NT2/D1 (cell line): ENCODE results near the gene C18orf54.
"Not testable (repeated sequence)": the region's sequence is repeated elsewhere in the genome, so short reads cannot be mapped to it uniquely, and the experiment has no call there.

Experiments
- DNase-seq: peaks from one replicate; pipeline ENCODE4 v3.0.0-alpha.2; 2011; ENCODE audit warnings: low read depth, low spot score
- H3K27me3 ChIP-seq: 2 replicates; pipeline ENCODE4 v1.6.0; 2011; ENCODE audit warnings: mild to moderate bottlenecking; ENCODE audit not compliant: insufficient read length, insufficient read depth
- H3K36me3 ChIP-seq: 2 replicates; pipeline ENCODE4 v1.6.1; 2011; ENCODE audit warnings: mild to moderate bottlenecking, low read length, mixed read lengths; ENCODE audit not compliant: insufficient read depth, insufficient read length
- H3K4me1 ChIP-seq: 2 replicates; pipeline ENCODE4 v1.5.1; 2011; ENCODE audit not compliant: insufficient read depth, insufficient read length
- H3K4me3 ChIP-seq: 2 replicates; pipeline ENCODE4 v1.5.1; 2011; ENCODE audit warnings: low read depth; ENCODE audit not compliant: insufficient read length
- H3K9ac ChIP-seq: 2 replicates; pipeline ENCODE4 v1.6.0; 2011; ENCODE audit warnings: low read depth; ENCODE audit not compliant: insufficient read length
- H3K9me3 ChIP-seq: 2 replicates; pipeline ENCODE4 v1.5.1; 2011; ENCODE audit warnings: mild to moderate bottlenecking, low read length; ENCODE audit not compliant: insufficient read depth
- SUZ12 ChIP-seq: IDR thresholded peaks from 2 replicates; pipeline ENCODE4 v1.6.1; 2011; ENCODE audit not compliant: insufficient read length, insufficient read depth; ENCODE audit errors: extremely low read depth
- YY1 ChIP-seq: IDR thresholded peaks from 2 replicates; pipeline ENCODE4 v1.6.1; 2011; ENCODE audit not compliant: insufficient read length, insufficient read depth
- ZNF274 ChIP-seq: IDR thresholded peaks from 2 replicates; pipeline ENCODE4 v1.6.1; 2011; ENCODE audit warnings: mild to moderate bottlenecking, low read depth, low read length

Gene C18orf54

GRCh38 chr18:54360406-54360805 lies 2.7 kb downstream of the C18orf54 start:
- Histone ChIP-seq H3K4me3 (no peak overlapping the region), H3K4me1 (no peaks in the 10 kb centered on the region), H3K9me3 (no peaks in the 10 kb centered on the region), H3K9ac (no peak overlapping the region), H3K36me3 (peaks cover 26% of the 10 kb centered on the region), H3K27me3 (no peaks in the 10 kb centered on the region)
- no peak for DNase-seq
- no peak for TF ChIP-seq ZNF274

- no peaks in the 10 kb centered on the region for H3K27me3 ChIP-seq
- H3K4me1 ChIP-seq, result no peaks in the 10 kb centered on the region
- H3K9me3 ChIP-seq, result no peaks in the 10 kb centered on the region
- H3K9ac ChIP-seq, result no peak overlapping the region
- no peak for DNase-seq
- no peak overlapping the region for H3K4me3 ChIP-seq
- peaks cover 30% of the 10 kb centered on the region for H3K36me3 ChIP-seq
- TF ChIP-seq SUZ12, result no peak
- no peak for TF ChIP-seq ZNF274
- no peak for TF ChIP-seq YY1
Measured at GRCh38 chr18:54378057-54378456, 20.4 kb downstream of the C18orf54 start.

GRCh38 chr18:54381640-54382039 lies 23.9 kb downstream of the C18orf54 start:
- TF ChIP-seq ZNF274 (no peak), SUZ12 (no peak), YY1 (no peak)
- H3K4me3 ChIP-seq, result no peak overlapping the region
- DNase-seq, result no peak
- H3K4me1 ChIP-seq, result no peaks in the 10 kb centered on the region
- no peaks in the 10 kb centered on the region for H3K9me3 ChIP-seq
- no peaks in the 10 kb centered on the region for H3K27me3 ChIP-seq
- no peak overlapping the region for H3K9ac ChIP-seq
- peaks cover 12% of the 10 kb centered on the region for H3K36me3 ChIP-seq

GRCh38 chr18:54382076-54382475 lies 24.4 kb downstream of the C18orf54 start:
- H3K4me1 ChIP-seq, result no peaks in the 10 kb centered on the region

GRCh38 chr18:54382733-54383252 lies 25.1 kb downstream of the C18orf54 start:
- Histone ChIP-seq H3K4me3 (no peak overlapping the region), H3K9me3 (no peaks in the 10 kb centered on the region), H3K36me3 (peaks cover 12% of the 10 kb centered on the region), H3K27me3 (no peaks in the 10 kb centered on the region), H3K4me1 (no peaks in the 10 kb centered on the region), H3K9ac (no peak overlapping the region)
- peak; percentile 1 for DNase-seq
- TF ChIP-seq YY1, result no peak
- TF ChIP-seq ZNF274, result no peak
- TF ChIP-seq SUZ12, result no peak

More at GRCh38 chr18:54382076-54382475, 24.4 kb downstream of the C18orf54 start:
- Histone ChIP-seq H3K36me3 (peaks cover 12% of the 10 kb centered on the region), H3K27me3 (no peaks in the 10 kb centered on the region), H3K9me3 (no peaks in the 10 kb centered on the region), H3K9ac (no peak overlapping the region), H3K4me3 (no peak overlapping the region)
- TF ChIP-seq ZNF274 (no peak), SUZ12 (no peak), YY1 (no peak)
- DNase-seq, result no peak

- Histone ChIP-seq H3K27me3 (no peaks in the 10 kb centered on the region), H3K4me3 (no peak overlapping the region), H3K9ac (no peak overlapping the region), H3K9me3 (no peaks in the 10 kb centered on the region), H3K36me3 (peaks cover 9% of the 10 kb centered on the region), H3K4me1 (no peaks in the 10 kb centered on the region)
- no peak for TF ChIP-seq SUZ12
- no peak for TF ChIP-seq ZNF274
- TF ChIP-seq YY1, result no peak
- no peak for DNase-seq
Measured at GRCh38 chr18:54386043-54386442, 28.3 kb downstream of the C18orf54 start.

- H3K27me3 ChIP-seq, H3K4me3 ChIP-seq, H3K4me1 ChIP-seq, H3K9me3 ChIP-seq, H3K36me3 ChIP-seq, H3K9ac ChIP-seq, DNase-seq: not testable (repeated sequence)
Measured at GRCh38 chr18:54386800-54387495, 29.2 kb downstream of the C18orf54 start.

- Histone ChIP-seq H3K9ac (no peak overlapping the region), H3K36me3 (no peaks in the 10 kb centered on the region), H3K4me3 (no peak overlapping the region), H3K9me3 (no peaks in the 10 kb centered on the region), H3K27me3 (no peaks in the 10 kb centered on the region), H3K4me1 (no peaks in the 10 kb centered on the region)
- DNase-seq, result no peak
- no peak for TF ChIP-seq SUZ12
- no peak for TF ChIP-seq ZNF274
- TF ChIP-seq YY1, result no peak
Measured at GRCh38 chr18:54387631-54388030, 29.9 kb downstream of the C18orf54 start.
